Cardiac fibroblast (primary cell): ENCODE measurements around the gene ZNF688.
A peak's percentile ranks its signal among the peaks of the same experiment; 100 is the strongest.

Experiments
- DNase-seq, 2 donors: peaks; one replicate each; pipeline versions ENCODE4 v3.0.0 to v3.0.0-alpha.2; 2010; ENCODE audit warnings: low read depth in 2 of 2
- H3K4me3 ChIP-seq, 2 donors: replicated peaks in 1 of 2; 1 replicate in 1 of 2; 2 replicates in 1 of 2; pipeline ENCODE4 v1.5.1; 2011; ENCODE audit warnings: low read depth in 2 of 2, low read length in 2 of 2, mild to moderate bottlenecking in 2 of 2, moderate library complexity in 1 of 2
- TF ChIP-seq, protein P1 (sequence below): IDR thresholded peaks from one replicate; pipeline ENCODE4 v1.5.1; 2011; ENCODE audit warnings: low read depth, mild to moderate bottlenecking, low read length, inconsistent platforms

The ZNF688 gene

DNA sequence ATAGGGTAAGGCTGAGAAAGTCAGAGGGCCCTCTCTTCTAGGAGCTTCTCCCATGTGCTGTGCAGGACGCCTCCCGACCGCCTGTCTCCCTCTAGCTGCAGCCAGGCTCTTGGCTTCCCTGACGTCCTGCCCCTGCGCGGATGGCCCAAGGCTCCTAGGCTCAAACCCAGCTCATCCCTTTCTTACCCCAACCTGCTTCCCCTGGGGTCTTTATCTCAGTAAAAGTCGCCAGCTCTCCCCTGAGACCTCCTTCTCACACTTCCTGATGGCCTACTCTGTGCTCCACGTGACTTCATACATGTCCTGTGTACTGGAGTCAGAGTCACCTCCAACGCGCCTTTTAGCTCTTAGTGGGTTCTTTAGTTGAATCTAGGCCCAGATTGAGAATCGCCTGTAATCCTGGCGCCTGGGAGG, 35.7 kb downstream of the ZNF688 start:
- H3K4me3 ChIP-seq = peak overlapping the region; percentile 62 to 66
- TF ChIP-seq, protein P1, sequence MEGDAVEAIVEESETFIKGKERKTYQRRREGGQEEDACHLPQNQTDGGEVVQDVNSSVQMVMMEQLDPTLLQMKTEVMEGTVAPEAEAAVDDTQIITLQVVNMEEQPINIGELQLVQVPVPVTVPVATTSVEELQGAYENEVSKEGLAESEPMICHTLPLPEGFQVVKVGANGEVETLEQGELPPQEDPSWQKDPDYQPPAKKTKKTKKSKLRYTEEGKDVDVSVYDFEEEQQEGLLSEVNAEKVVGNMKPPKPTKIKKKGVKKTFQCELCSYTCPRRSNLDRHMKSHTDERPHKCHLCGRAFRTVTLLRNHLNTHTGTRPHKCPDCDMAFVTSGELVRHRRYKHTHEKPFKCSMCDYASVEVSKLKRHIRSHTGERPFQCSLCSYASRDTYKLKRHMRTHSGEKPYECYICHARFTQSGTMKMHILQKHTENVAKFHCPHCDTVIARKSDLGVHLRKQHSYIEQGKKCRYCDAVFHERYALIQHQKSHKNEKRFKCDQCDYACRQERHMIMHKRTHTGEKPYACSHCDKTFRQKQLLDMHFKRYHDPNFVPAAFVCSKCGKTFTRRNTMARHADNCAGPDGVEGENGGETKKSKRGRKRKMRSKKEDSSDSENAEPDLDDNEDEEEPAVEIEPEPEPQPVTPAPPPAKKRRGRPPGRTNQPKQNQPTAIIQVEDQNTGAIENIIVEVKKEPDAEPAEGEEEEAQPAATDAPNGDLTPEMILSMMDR = peak; percentile 71
- peak; percentile 71 to 82 for DNase-seq

DNA sequence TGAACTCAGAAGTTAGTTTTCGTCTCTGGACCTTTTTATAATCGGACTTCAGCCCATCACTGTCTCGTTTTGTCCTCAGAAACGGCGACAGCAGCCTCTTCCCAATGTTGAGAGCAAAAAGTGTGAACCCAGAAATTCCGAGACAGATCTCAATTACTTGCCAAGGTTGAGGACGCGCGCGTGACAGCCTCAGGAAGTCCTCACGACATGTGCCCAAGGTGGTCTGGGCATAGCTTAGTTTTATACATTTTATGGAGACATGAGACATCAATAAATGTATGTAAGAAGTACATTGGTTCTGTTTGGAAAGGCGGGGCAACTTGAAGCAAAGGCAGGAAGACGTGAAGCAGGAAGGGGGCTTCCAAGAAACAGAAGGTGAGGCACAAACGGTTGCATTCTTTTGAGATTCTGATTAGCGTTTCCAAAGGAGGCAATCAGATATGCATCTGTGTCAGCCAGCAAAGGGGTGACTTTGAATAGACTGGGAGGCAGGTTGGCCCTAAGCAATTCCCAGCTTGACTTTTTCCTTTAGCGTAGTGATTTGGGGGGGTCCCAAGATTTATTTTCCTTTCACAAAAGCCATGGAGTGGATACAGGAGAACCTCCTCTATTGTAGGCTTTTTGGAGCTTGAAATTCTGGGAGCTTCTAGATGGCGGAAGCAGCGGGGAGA, 36.3 kb downstream of the ZNF688 start:
- TF ChIP-seq, protein P1 = no peak
- H3K4me3 ChIP-seq = peak overlapping the region; percentile 62 to 66
- DNase-seq = peak in 1 of 2 donors; percentile 38

DNA sequence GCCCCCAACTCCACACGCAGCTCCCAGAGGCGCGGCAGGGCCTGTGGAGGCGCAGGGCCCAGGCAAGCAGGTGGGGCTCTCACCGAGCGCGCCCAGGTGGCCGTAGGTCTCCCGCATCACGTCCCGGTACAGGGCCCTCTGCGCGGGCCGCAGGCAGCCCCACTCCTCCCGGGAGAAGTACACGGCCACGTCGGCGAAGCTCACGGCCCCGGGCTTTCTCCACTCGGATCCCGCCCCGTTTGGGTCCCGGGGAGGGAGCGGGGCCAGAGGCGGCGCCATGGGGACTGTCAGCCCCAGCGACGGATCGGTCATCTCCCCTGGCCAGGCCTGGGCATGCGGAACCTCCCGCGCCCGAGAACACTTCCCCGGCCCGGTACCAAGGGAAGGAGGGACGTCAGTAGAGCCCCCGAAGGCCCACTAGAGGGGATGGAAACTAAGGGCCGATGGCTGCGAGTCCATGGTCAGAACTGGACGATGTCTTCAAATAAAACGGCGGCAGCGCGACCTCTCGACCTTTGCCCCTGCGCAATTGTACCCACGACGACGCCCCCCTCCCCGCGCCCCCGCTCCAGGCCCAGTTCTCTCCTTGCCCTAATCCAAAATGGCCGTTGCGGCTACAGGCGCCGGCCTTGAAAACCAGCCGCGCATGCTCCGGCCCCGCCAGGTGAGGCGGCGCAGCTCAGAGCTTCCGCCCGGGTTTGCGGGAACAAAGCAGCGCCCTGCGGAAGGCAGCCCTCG, 37.0 kb downstream of the ZNF688 start, which contains the start of gene ZNF747:
ZNF747 (minus strand) TSS at position 491 of the 738 bp plus-strand sequence; CDS start at position 312, 179 bp downstream.
- peak; percentile 83 to 89 for DNase-seq
- TF ChIP-seq, protein P1 = no peak
- H3K4me3 ChIP-seq = peak within 1 kb of the TSS; percentile 62 to 66

DNA sequence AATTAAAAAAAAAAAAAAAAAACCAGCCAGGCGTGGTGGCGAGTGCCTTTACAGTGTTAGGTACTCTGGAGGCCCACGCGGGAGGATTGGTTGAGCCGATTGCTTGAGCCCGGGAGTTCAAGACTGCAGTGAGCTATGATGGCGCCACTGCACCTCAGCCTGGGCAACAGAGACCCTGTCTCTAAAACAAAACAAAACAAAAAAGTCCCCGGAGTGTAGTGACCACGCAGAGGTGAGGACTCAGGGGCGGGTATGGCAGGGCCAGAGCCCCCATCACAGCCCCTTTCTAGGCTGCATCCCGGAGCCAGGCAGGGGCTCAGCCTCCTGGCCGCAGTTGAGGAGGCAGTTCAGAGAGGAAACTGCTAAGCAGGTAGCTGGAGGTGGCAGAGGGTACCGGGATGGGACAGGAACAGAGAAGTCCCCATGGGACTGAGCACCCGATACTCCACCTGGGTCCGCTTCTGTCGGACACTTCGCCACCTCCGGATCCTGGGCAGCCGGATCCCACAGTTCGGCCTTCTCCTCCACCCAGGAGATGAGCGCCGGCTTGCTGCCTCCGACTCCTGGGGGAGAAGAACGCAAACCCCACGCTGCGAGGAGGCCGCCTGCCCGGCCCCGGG, 37.7 kb downstream of the ZNF688 start:
- TF ChIP-seq, protein P1 = no peak
- no peak for DNase-seq
- H3K4me3 ChIP-seq = peak overlapping the region; percentile 62 to 66

DNA sequence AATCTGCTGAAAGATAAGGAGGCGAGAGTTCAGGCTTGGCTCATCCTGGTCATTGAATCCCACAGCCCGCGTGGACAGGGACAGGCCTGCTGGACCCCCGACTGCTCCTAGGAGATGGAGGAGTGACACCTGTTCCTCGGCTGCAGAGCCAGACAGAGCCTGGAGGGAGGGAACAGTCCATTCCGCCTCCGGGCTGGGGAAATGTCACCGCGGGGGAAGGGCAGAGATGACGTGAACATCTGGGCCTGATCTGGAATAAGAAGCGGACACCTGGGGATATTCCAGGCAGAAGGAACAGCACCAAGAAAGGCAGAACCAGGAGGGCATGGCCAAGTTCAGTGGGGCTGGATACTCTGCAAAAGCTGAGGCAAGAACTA, 38.4 kb downstream of the ZNF688 start:
- no peak overlapping the region for H3K4me3 ChIP-seq
- TF ChIP-seq, protein P1 = no peak
- DNase-seq = no peak

DNA sequence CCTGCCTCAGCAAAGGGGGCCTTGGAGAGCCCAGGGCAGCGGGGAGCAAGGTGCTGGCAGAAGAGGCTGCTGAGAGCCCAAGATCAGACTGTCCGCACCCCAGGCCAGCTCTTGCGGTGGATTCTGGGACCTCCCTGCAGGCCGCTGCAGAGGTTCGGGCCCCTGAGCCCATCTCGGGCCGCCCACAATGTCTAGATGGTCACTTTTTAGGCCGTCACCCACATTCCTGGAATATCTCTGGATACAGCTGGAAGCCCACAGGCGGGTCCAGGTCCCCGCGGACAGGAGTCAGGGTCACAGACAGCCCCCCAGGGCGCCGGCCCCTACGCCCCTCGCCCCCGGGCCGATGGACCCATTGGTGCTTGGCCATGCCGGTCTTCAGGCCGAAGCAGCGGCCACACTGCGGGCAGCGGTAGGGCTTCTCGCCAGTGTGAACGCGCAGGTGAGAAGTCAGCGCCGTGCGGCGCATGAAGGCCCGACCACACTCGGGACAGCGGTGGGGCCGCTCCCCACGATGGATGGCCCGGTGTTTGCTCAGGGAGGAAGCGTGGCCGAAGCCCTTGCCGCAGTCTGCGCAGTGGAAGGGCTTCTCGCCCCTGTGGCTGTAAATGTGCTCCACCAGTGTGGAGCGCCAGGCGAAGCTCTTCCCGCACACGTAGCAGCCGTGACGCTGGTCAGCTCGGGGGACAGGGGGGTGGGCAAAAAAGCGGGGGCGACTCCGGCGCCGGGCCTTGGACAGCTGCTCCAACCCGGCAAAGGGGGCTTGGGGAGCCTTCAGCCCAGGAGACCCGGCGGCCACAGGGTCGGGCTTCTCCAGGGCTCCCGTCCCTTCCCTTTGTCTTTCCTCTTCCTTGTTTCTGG, 39.0 kb downstream of the ZNF688 start:
- TF ChIP-seq, protein P1 = no peak
- DNase-seq = no peak
- no peak overlapping the region for H3K4me3 ChIP-seq
